Hepatocyte (in vitro differentiated cells): ENCODE data around the gene PCLO. TPM values are rescaled to one million over a fixed set of nuclear protein-coding genes. Genes with fewer than 3 reads are reported as not detected.

Experiments used
- DNase-seq: peaks from one replicate; pipeline ENCODE4 v3.0.0-alpha.2; 2016; ENCODE audit warnings: low spot score
- H2AFZ ChIP-seq: fragments of 200-600 bp; sonication (generic); 2 replicates; pipeline ENCODE4 v1.6.0; 2016; ENCODE audit warnings: antibody characterized with exemption, mild to moderate bottlenecking
- H3K27ac ChIP-seq: fragments of 200-600 bp; sonication (generic); 2 replicates; pipeline ENCODE4 v1.5.1; 2016; ENCODE audit warnings: mild to moderate bottlenecking
- H3K27me3 ChIP-seq: fragments of 200-600 bp; sonication (generic); 2 replicates; pipeline ENCODE4 v1.6.1; 2016
- H3K36me3 ChIP-seq: fragments of 200-600 bp; sonication (generic); replicated peaks from 2 replicates; pipeline ENCODE4 v1.5.1; 2016; ENCODE audit warnings: low read depth; ENCODE audit not compliant: insufficient read depth
- H3K4me1 ChIP-seq: fragments of 200-600 bp; sonication (generic); 2 replicates; pipeline ENCODE4 v1.5.1; 2016; ENCODE audit warnings: mild to moderate bottlenecking, moderate library complexity; ENCODE audit not compliant: insufficient read depth
- H3K4me2 ChIP-seq: fragments of 200-600 bp; sonication (generic); 2 replicates; pipeline ENCODE4 v1.6.0; 2016
- H3K4me3 ChIP-seq: fragments of 200-600 bp; sonication (generic); 2 replicates; pipeline ENCODE4 v1.5.1; 2016; ENCODE audit warnings: mild to moderate bottlenecking
- H3K79me2 ChIP-seq: fragments of 200-600 bp; sonication (generic); 2 replicates; pipeline ENCODE4 v1.6.0; 2017; ENCODE audit warnings: mild to moderate bottlenecking
- H3K9me2 ChIP-seq: fragments of 200-600 bp; sonication (generic); replicated peaks from 2 replicates; pipeline ENCODE4 v1.6.0; 2017; ENCODE audit warnings: mild to moderate bottlenecking; ENCODE audit not compliant: insufficient read depth
- H3K9me3 ChIP-seq: fragments of 200-600 bp; sonication (generic); 2 replicates; pipeline ENCODE4 v1.5.1; 2016; ENCODE audit warnings: low read depth, mild to moderate bottlenecking
- H4K20me1 ChIP-seq: fragments of 200-600 bp; sonication (generic); 2 replicates; pipeline ENCODE4 v1.6.0; 2016; ENCODE audit warnings: mild to moderate bottlenecking; ENCODE audit not compliant: insufficient read depth, poor library complexity, severe bottlenecking
- CTCF ChIP-seq: fragments of 200-600 bp; sonication (generic); IDR thresholded peaks from 2 replicates; pipeline ENCODE4 v1.5.1; 2016; ENCODE audit warnings: antibody characterized with exemption, mild to moderate bottlenecking; ENCODE audit not compliant: poor library complexity
- EZH2 ChIP-seq: fragments of 200-600 bp; sonication (generic); IDR thresholded peaks from 2 replicates; pipeline ENCODE4 v1.6.1; 2016; ENCODE audit warnings: antibody characterized with exemption, mild to moderate bottlenecking, borderline replicate concordance
- EZH2phosphoT487 ChIP-seq: fragments of 200-600 bp; sonication (generic); IDR thresholded peaks from one replicate; pipeline ENCODE4 v1.6.1; 2018; ENCODE audit warnings: antibody characterized with exemption, mild to moderate bottlenecking, low read depth, moderate library complexity; ENCODE audit not compliant: unreplicated experiment, severe bottlenecking
- WGBS: methylation state at CpG from one replicate; pipeline ENCODE4 v1.1.6; 2016; ENCODE audit warnings: low lambda C conversion rate; ENCODE audit errors: missing lambda C conversion rate; 5-methylcytosine and 5-hydroxymethylcytosine counted together
- polyA plus RNA-seq: library from polyadenylated mRNA; unstranded; fragments of >200 nt; fragmentation: Nextera tagmentation; extraction: Ambion mirVana; gene quantifications from 2 replicates; pipeline ENCODE4 v1.2.1, GENCODE V29; 2016
- total RNA-seq: library from RNA; depleted of rRNA; stranded (reverse); fragments of >200 nt; gene quantifications from 2 replicates; pipeline ENCODE4 v1.2.3, GENCODE V29; 2014

The PCLO gene
- total and polyA plus RNA-seq, 2 experiments from 2014 or later = 1.3 to 8.1 TPM

- Histone ChIP-seq H3K4me3 (no peak overlapping the region), H3K9me2 (no peaks in the 10 kb centered on the region), H3K9me3 (no peaks in the 10 kb centered on the region), H4K20me1 (no peaks in the 10 kb centered on the region), H3K27ac (no peak overlapping the region), H3K27me3 (no peaks in the 10 kb centered on the region), H3K4me1 (no peaks in the 10 kb centered on the region), H3K36me3 (no peaks in the 10 kb centered on the region), H3K79me2 (no peaks in the 10 kb centered on the region), H2AFZ (no peak overlapping the region), H3K4me2 (no peak overlapping the region)
- no peak for DNase-seq
- WGBS = 83% methylated on average over 2 of the region's 2 CpGs
- TF ChIP-seq EZH2 (no peak), CTCF (no peak), EZH2phosphoT487 (no peak)
Measured at GRCh38 chr7:82750007-82750406, 412.7 kb downstream of the PCLO start.

DNA sequence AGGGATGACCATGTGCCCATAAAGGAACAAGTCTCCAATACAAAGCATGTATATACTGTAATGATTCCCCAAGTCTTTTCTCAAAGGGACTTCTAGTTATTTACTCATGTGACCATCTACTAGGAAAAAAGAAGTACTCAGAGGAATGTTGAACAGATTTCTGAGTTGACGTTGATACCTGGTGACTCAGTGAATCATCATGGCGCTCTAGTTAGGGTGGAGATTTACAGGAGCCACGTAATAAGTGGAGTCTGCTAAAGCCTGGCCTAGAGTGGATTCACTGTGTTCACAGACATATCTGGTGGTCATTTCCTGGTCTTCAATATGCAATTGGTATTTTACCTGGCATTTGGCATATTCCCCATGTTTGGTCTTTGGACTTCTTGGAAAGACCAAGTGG, 416.9 kb downstream of the PCLO start:
- Histone ChIP-seq H3K4me3 (no peak overlapping the region), H3K27ac (no peak overlapping the region), H3K9me2 (no peaks in the 10 kb centered on the region), H2AFZ (no peak overlapping the region), H3K36me3 (no peaks in the 10 kb centered on the region), H3K4me2 (no peak overlapping the region), H3K9me3 (no peaks in the 10 kb centered on the region), H3K79me2 (no peaks in the 10 kb centered on the region), H3K4me1 (no peaks in the 10 kb centered on the region), H3K27me3 (no peaks in the 10 kb centered on the region), H4K20me1 (no peaks in the 10 kb centered on the region)
- WGBS = 76% methylated on average over 3 of the region's 3 CpGs
- no peak for TF ChIP-seq EZH2phosphoT487
- no peak for TF ChIP-seq EZH2
- TF ChIP-seq CTCF = no peak
- no peak for DNase-seq

GRCh38 chr7:82745117-82745516, 417.6 kb downstream of the PCLO start:
- H3K36me3 ChIP-seq = no peaks in the 10 kb centered on the region
- H3K79me2 ChIP-seq = no peaks in the 10 kb centered on the region
- H3K9me3 ChIP-seq = no peaks in the 10 kb centered on the region
- no peak overlapping the region for H2AFZ ChIP-seq
- no peaks in the 10 kb centered on the region for H3K4me1 ChIP-seq
- H3K4me2 ChIP-seq = no peak overlapping the region
- no peak for TF ChIP-seq CTCF
- TF ChIP-seq EZH2phosphoT487 = no peak
- no peak for TF ChIP-seq EZH2
- no peaks in the 10 kb centered on the region for H3K9me2 ChIP-seq
- no peak for DNase-seq
- H4K20me1 ChIP-seq = no peaks in the 10 kb centered on the region
- no peak overlapping the region for H3K27ac ChIP-seq
- no peaks in the 10 kb centered on the region for H3K27me3 ChIP-seq
- H3K4me3 ChIP-seq = no peak overlapping the region
- WGBS = 52% methylated on average over 2 of the region's 2 CpGs

DNA sequence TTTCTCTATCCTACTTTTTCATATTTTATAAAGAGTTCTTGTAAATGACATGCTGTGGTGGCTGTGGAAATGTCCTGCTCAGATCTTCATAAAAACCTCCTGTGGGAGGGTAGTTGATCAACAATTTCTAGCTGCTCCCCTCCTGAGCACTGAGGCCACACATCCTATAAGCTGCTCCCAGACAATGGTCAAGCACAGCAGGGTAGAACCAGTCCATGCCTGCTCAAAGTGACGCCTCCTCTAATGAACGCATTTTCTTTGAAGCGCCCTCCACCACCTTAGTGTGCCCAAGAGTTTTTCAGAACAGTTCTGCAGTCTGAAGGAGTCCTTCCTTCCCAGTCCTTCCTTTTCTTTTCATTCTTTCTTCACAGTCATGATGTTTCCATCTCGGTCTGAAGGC, 420.5 kb downstream of the PCLO start:
- no peak for DNase-seq
- Histone ChIP-seq H3K9me2 (no peaks in the 10 kb centered on the region), H3K36me3 (no peaks in the 10 kb centered on the region), H3K4me1 (no peaks in the 10 kb centered on the region), H2AFZ (no peak overlapping the region), H3K79me2 (no peaks in the 10 kb centered on the region), H3K4me2 (no peak overlapping the region), H4K20me1 (no peaks in the 10 kb centered on the region), H3K9me3 (no peaks in the 10 kb centered on the region), H3K27ac (no peak overlapping the region), H3K27me3 (no peaks in the 10 kb centered on the region), H3K4me3 (no peak overlapping the region)
- TF ChIP-seq EZH2phosphoT487 = no peak
- TF ChIP-seq EZH2 = no peak
- no peak for TF ChIP-seq CTCF
- WGBS = 88% methylated on average over 4 of the region's 4 CpGs
